Fibroblast of villous mesenchyme (primary cell): ENCODE data around the gene OR6C65. TPM values are rescaled to one million over a fixed set of nuclear protein-coding genes. Genes with fewer than 3 reads are reported as not detected.
"Not testable (repeated sequence)": the region's sequence is repeated elsewhere in the genome, so short reads cannot be mapped to it uniquely, and the experiment has no call there.

ENCODE experiments used
- DNase-seq: peaks from one replicate; pipeline ENCODE4 v3.0.0-alpha.2; 2010; ENCODE audit warnings: low read depth
- H3K4me3 ChIP-seq: 2 replicates; pipeline ENCODE4 v1.5.1; 2011; ENCODE audit warnings: low read depth, mild to moderate bottlenecking, low read length
- CTCF ChIP-seq: IDR thresholded peaks from 2 replicates; pipeline ENCODE4 v1.5.1; 2012; ENCODE audit warnings: low read depth, mild to moderate bottlenecking, low read length; ENCODE audit not compliant: insufficient read depth
- total RNA-seq: library from RNA; depleted of rRNA; stranded (reverse); fragments of >200 nt; gene quantifications from 2 replicates; pipeline ENCODE4 v1.2.3, GENCODE V29; 2012

Gene OR6C65
- total RNA-seq, 1 donor = not detected

DNA sequence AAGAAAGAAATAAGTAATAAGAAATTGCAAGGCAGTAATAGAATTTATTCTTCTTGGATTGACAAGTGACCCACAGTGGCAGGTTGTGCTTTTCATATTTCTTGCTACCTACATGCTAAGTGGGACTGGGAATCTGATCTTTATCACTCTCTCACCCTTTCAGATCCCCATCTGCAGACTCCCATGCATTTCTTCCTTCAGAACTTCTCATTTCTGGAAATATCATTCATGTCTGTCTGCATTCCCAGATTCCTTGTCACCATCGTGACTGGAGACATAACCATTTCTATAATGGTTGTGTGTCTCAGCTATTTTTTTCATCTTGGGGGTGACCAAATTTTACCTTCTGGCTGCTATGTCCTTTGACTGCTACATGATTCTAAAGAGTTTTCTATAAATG is 4.0 kb upstream of the OR6C65 start:
- H3K4me3 ChIP-seq = no peak overlapping the region
- no peak for DNase-seq
- TF ChIP-seq CTCF = no peak

GRCh38 chr12:55407866-55408265 is 7.5 kb downstream of the OR6C65 start:
- DNase-seq = no peak
- no peak for TF ChIP-seq CTCF
- no peak overlapping the region for H3K4me3 ChIP-seq

DNA sequence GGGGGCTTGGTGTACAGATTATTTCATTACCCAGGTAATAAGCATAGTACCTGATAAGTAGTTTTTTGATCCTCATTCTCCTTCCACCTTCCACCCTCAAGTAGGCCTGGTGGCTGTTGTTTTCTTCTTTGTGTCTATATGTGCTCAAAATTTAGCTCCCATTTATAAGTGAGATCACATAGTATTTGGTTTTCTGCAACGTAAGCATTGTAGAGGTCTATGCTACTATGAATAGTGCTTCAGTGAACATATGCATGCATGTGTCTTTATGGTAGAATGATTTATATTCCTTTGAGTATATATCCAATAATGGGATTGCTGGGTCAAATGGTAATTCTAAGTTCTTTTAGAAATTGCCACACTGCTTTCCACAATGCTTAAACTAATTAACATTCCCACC is 8.8 kb downstream of the OR6C65 start:
- not testable (repeated sequence) for H3K4me3 ChIP-seq, DNase-seq

GRCh38 chr12:55412138-55412537 is 11.8 kb downstream of the OR6C65 start:
- not testable (repeated sequence) for H3K4me3 ChIP-seq, DNase-seq

DNA sequence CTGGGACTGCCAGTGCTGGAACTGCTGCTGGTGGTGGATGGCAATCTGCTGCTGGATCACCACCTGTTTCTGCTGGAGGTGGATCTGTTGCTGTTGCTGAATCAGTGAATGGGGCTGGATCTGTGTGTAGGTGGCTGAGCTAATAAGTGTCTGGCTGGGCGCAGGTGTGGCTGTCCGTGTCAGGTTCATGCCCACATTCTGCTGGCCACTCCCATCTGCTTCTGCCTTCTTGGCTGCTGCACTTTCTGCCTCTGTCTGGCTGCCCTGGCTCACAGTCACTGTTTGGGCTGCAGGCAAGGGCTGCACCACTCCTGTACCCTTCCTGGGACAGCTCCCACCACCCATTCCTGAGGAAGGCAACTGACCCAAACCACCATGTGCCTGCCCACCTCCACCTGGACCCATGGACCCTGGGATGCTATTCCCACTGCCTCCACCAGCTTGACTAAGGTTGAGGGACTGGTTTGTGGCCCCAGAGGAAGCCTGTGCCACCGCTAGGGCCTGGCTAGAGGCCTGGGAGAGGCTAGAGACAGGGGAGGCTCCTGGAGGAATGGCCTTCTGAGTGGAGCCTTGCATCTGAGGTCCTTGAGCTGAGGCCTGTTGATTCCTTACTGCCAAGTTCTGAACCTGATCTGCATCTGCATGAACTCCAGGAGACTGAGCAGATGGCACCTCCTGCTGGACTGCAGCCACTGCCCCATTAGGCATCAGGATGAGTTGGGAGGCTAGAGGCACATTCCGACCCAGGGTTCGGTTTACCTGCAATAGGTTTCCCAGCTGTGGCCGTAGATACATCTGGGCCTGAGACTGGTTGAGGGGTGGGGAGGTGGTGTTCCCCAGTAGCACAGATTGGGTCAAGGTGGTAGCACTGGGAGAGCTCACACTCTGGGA is 13.4 kb downstream of the OR6C65 start:
- DNase-seq, H3K4me3 ChIP-seq: not testable (repeated sequence)

GRCh38 chr12:55414396-55414823 is 14.1 kb downstream of the OR6C65 start:
- DNase-seq, H3K4me3 ChIP-seq: not testable (repeated sequence)

GRCh38 chr12:55414889-55415288 is 14.6 kb downstream of the OR6C65 start:
- DNase-seq, H3K4me3 ChIP-seq: not testable (repeated sequence)

- DNase-seq = no peak
- TF ChIP-seq CTCF = no peak
- H3K4me3 ChIP-seq = no peak overlapping the region
Measured at GRCh38 chr12:55416961-55417360, 16.6 kb downstream of the OR6C65 start.

DNA sequence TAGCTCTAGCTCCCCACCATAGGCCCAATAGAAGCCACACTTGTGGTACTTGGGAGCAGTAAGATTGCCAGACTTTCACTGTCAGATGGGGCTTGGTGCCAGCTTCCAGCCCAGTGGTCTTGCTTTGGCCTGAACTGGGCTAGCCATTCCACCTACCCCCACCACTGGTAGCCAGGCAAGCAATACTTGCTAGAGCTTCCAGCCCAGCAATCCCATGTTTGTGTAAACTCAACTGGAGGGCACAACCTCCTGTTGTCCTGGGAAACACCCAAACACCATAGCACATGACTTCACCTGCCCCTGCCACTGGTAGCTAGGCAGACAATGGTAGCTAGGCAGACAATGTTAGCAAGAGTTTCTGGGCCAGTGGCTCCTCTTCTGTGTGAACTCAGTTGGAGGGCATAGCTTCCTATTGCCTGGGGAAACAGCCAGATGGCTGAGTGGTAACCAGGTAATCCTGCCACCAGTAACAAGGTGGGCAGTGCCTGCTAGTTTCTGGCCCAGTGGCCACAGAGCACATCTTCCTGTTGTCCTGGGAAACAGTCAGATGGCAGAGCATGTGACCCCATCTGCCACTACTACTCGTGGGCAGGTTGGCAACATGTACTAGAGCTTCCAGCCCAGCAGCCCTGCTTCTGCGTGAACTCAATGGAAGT is 20.1 kb downstream of the OR6C65 start:
- H3K4me3 ChIP-seq = no peak overlapping the region
- no peak for DNase-seq
- TF ChIP-seq CTCF = no peak
